GM12873 (cell line): ENCODE results near the gene GMEB2.

Experiments
- TF ChIP-seq, protein P1 (sequence below): IDR thresholded peaks from 2 replicates; pipeline ENCODE4 v1.5.1; 2012; ENCODE audit warnings: low read depth, mild to moderate bottlenecking, moderate library complexity, low read length, control low read depth; ENCODE audit not compliant: insufficient read depth; ENCODE audit errors: missing control alignments

Gene GMEB2

GRCh38 chr20:63554361-63555278 lies 72.3 kb downstream of the GMEB2 start:
- TF ChIP-seq, protein P1, sequence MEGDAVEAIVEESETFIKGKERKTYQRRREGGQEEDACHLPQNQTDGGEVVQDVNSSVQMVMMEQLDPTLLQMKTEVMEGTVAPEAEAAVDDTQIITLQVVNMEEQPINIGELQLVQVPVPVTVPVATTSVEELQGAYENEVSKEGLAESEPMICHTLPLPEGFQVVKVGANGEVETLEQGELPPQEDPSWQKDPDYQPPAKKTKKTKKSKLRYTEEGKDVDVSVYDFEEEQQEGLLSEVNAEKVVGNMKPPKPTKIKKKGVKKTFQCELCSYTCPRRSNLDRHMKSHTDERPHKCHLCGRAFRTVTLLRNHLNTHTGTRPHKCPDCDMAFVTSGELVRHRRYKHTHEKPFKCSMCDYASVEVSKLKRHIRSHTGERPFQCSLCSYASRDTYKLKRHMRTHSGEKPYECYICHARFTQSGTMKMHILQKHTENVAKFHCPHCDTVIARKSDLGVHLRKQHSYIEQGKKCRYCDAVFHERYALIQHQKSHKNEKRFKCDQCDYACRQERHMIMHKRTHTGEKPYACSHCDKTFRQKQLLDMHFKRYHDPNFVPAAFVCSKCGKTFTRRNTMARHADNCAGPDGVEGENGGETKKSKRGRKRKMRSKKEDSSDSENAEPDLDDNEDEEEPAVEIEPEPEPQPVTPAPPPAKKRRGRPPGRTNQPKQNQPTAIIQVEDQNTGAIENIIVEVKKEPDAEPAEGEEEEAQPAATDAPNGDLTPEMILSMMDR, result no peak

- TF ChIP-seq, protein P1, result no peak
These were observed 73.0 kb downstream of the GMEB2 start, which contains the start of gene FNDC11 for GRCh38 chr20:63553933-63554290. FNDC11 (plus strand) TSS chr20:63554159; CDS start chr20:63555664, 1,505 bp downstream.

DNA sequence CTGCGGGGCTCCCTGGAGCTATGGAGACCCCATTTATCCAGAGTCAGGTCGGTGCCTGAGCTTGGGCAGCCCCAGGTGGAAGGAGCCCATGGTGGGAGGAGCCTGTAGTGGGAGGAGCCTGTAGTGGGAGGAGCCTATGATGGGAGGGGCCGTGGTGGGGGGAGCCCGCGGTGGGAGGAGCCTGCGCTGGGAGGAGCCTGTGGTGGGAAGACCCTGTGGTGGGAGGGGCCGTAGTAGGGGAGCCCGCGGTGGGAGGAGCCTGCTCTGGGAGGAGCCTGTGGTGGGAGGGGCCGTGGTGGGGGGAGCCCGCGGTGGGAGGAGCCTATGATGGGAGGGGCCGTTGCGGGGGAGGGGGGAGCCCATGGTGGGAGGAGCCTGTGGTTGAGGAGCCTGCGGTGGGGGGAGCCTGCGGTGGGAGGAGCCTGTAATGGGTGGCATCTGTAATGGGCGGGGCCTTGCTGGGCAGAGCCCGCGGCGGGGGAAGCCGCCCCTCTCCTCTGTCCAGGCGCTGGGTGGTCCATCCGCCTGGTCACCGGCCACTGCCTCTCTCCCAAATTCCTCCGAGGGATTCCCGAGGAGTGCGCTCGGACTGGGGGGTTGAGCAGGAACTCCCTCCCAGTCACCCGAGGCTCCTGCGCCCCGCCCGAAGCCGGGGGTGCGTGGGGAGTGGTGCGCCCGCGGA lies 73.5 kb downstream of the GMEB2 start:
- TF ChIP-seq, protein P1, result no peak

DNA sequence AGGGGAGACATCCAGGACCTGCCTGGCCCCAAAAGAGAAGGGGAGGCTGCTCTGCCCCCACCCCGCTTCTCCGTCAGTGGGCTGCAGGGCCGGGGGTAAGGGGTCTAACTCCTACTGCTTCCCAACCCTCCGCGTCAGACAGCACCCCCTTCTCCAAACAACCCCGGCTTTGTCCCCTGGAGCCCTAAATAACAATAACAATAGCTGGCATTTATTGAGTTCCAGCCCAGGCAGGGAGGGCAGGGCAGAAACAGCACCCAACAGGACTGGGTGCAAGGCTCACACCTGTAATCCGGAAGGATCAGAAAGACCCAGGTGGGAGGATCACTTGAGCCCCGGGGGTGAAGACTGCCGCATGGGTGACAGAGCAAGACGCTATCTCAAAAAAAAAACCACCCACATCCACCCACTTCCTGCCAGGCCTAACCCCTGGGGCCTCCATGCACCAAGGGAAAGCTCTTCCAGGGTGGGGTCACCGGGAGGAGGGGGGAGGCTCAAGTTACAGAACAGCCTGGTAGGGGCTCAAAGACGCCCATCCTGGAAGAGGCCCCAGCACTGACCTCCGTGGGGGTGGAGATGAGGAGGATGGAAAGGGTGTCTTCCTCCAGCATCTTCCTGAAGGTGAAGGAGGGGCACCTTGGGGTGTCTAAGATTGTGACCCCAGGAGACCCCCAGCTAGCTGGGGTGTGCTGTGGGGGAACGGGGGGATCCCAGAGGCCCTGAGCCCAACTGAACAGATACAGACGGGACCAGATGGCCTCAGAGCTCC lies 74.2 kb downstream of the GMEB2 start:
- TF ChIP-seq, protein P1, result no peak

GRCh38 chr20:63551068-63551467 lies 75.8 kb downstream of the GMEB2 start:
- TF ChIP-seq, protein P1, result no peak

GRCh38 chr20:63549679-63550282 lies 77.1 kb downstream of the GMEB2 start:
- TF ChIP-seq, protein P1, result no peak
